NCI-H1417 treated with DMSO at 0.1 percent for 48 hours (cell line): ENCODE measurements around the gene DGKI.

Experiments
- DNase-seq: peaks from one replicate; lab custom pipeline; 2025; lab: John Stamatoyannopoulos, UW

Gene DGKI

GRCh38 chr7:137685433-137686164 lies 161.2 kb downstream of the DGKI start:
- no peak for DNase-seq

GRCh38 chr7:137684776-137685175 lies 162.0 kb downstream of the DGKI start:
- no peak for DNase-seq

GRCh38 chr7:137684316-137684715 lies 162.5 kb downstream of the DGKI start:
- DNase-seq: no peak

GRCh38 chr7:137682596-137682995 lies 164.2 kb downstream of the DGKI start:
- no peak for DNase-seq

GRCh38 chr7:137681657-137682562 lies 164.9 kb downstream of the DGKI start:
- no peak for DNase-seq

GRCh38 chr7:137674551-137675409 lies 172.0 kb downstream of the DGKI start:
- no peak for DNase-seq

GRCh38 chr7:137674048-137674447 lies 172.7 kb downstream of the DGKI start:
- no peak for DNase-seq

- no peak for DNase-seq
These were observed 174.9 kb downstream of the DGKI start for GRCh38 chr7:137671920-137672319.

- DNase-seq: no peak
These were observed 176.3 kb downstream of the DGKI start for GRCh38 chr7:137670222-137671064.

- DNase-seq: no peak
These were observed 177.1 kb downstream of the DGKI start for GRCh38 chr7:137669706-137670105.

GRCh38 chr7:137668404-137668803 lies 178.4 kb downstream of the DGKI start:
- DNase-seq: no peak

- DNase-seq: no peak
These were observed 179.0 kb downstream of the DGKI start for GRCh38 chr7:137667633-137668387.

- DNase-seq: no peak
These were observed 181.9 kb downstream of the DGKI start for GRCh38 chr7:137664846-137665245.

GRCh38 chr7:137661634-137662033 lies 185.1 kb downstream of the DGKI start:
- DNase-seq: no peak

- no peak for DNase-seq
These were observed 188.4 kb downstream of the DGKI start for GRCh38 chr7:137658190-137658900.

- no peak for DNase-seq
These were observed 189.1 kb downstream of the DGKI start for GRCh38 chr7:137657476-137658189.

GRCh38 chr7:137656850-137657232 lies 189.9 kb downstream of the DGKI start:
- no peak for DNase-seq

- DNase-seq: peak; percentile 67
These were observed 190.4 kb downstream of the DGKI start for GRCh38 chr7:137656227-137656849.

- DNase-seq: no peak
These were observed 191.0 kb downstream of the DGKI start for GRCh38 chr7:137655804-137656203.
